GM23248 (cell line): ENCODE results near the gene MAP2. TPM values are rescaled to one million over a fixed set of nuclear protein-coding genes. Genes with fewer than 3 reads are reported as not detected.

Source experiments
- DNase-seq: peaks from one replicate; pipeline ENCODE4 v3.0.0-alpha.2; 2015
- H2AFZ ChIP-seq: fragments of 200-600 bp; sonication (generic); 2 replicates; pipeline ENCODE4 v1.6.1; 2016; ENCODE audit warnings: antibody characterized with exemption
- H3F3A ChIP-seq: fragments of 200-600 bp; sonication (generic); 2 replicates; pipeline ENCODE4 v1.6.1; 2016; ENCODE audit warnings: mild to moderate bottlenecking, antibody characterized with exemption, mixed run types; ENCODE audit not compliant: insufficient read depth
- H3K27ac ChIP-seq: fragments of 200-600 bp; sonication (generic); 2 replicates; pipeline ENCODE4 v1.5.1; 2016; ENCODE audit warnings: mild to moderate bottlenecking
- H3K27me3 ChIP-seq: fragments of 200-600 bp; sonication (generic); replicated peaks from 2 replicates; pipeline ENCODE4 v1.6.1; 2016; ENCODE audit warnings: mild to moderate bottlenecking; ENCODE audit not compliant: insufficient read depth
- H3K36me3 ChIP-seq: fragments of 200-600 bp; sonication (generic); 2 replicates; pipeline ENCODE4 v1.6.1; 2016; ENCODE audit warnings: low read depth, mild to moderate bottlenecking
- H3K4me1 ChIP-seq: fragments of 200-600 bp; sonication (generic); 2 replicates; pipeline ENCODE4 v1.6.1; 2016; ENCODE audit warnings: mild to moderate bottlenecking; ENCODE audit not compliant: insufficient read depth
- H3K4me2 ChIP-seq: fragments of 200-600 bp; sonication (generic); one replicate; pipeline ENCODE4 v1.6.1; 2016; ENCODE audit warnings: mild to moderate bottlenecking; ENCODE audit not compliant: unreplicated experiment
- H3K4me3 ChIP-seq: fragments of 200-600 bp; sonication (generic); 2 replicates; pipeline ENCODE4 v1.5.1; 2016; ENCODE audit warnings: mild to moderate bottlenecking
- H3K79me2 ChIP-seq: fragments of 200-600 bp; sonication (generic); 2 replicates; pipeline ENCODE4 v1.6.1; 2016; ENCODE audit warnings: mild to moderate bottlenecking; ENCODE audit not compliant: insufficient read depth
- H3K9ac ChIP-seq: fragments of 200-600 bp; sonication (generic); 2 replicates; pipeline ENCODE4 v1.6.1; 2016; ENCODE audit warnings: mild to moderate bottlenecking
- H3K9me2 ChIP-seq: fragments of 200-600 bp; sonication (generic); 2 replicates; pipeline ENCODE4 v1.6.1; 2016; ENCODE audit warnings: mixed run types, mild to moderate bottlenecking, moderate library complexity; ENCODE audit not compliant: insufficient read depth
- H3K9me3 ChIP-seq: fragments of 200-600 bp; sonication (generic); one replicate; pipeline ENCODE4 v1.6.1; 2017; ENCODE audit warnings: low read depth
- H4K20me1 ChIP-seq: fragments of 200-600 bp; sonication (generic); 2 replicates; pipeline ENCODE4 v1.6.0; 2016; ENCODE audit not compliant: insufficient read depth
- EZH2 ChIP-seq: fragments of 200-600 bp; sonication (generic); IDR thresholded peaks from 2 replicates; pipeline ENCODE4 v1.6.1; 2018; ENCODE audit warnings: antibody characterized with exemption, mild to moderate bottlenecking; ENCODE audit not compliant: insufficient read depth, poor library complexity, severe bottlenecking
- EZH2phosphoT487 ChIP-seq: fragments of 200-600 bp; sonication (generic); IDR thresholded peaks from 2 replicates; pipeline ENCODE4 v1.6.1; 2018; ENCODE audit warnings: antibody characterized with exemption, moderate library complexity, mild to moderate bottlenecking, low read depth; ENCODE audit not compliant: insufficient read depth
- WGBS, 2 experiments: methylation state at CpG; one replicate each; pipeline ENCODE4 v1.1.6; 2015 to 2017; ENCODE audit warnings: low lambda C conversion rate in 2 of 2, low coverage in 1 of 2; ENCODE audit errors: missing lambda C conversion rate in 2 of 2; 5-methylcytosine and 5-hydroxymethylcytosine counted together
- in situ Hi-C: fragments of 300-500 bp; cut with MboI; formaldehyde crosslinking; loops from 2 replicates; pipeline ENCODE4 v1.15.0; 2020
- polyA plus RNA-seq: library from polyadenylated mRNA; unstranded; fragments of >200 nt; fragmentation: Nextera tagmentation; extraction: Ambion mirVana; gene quantifications from 2 replicates; pipeline ENCODE4 v1.2.1, GENCODE V29; 2016
- total RNA-seq: library from RNA; depleted of rRNA; stranded (reverse); fragments of >200 nt; shearing (Covaris generic); gene quantifications from 2 replicates; pipeline ENCODE4 v1.2.3, GENCODE V29; 2014

Gene MAP2
- total and polyA plus RNA-seq, 2 experiments from 2014 or later = 1.1 to 7.6 TPM

DNA sequence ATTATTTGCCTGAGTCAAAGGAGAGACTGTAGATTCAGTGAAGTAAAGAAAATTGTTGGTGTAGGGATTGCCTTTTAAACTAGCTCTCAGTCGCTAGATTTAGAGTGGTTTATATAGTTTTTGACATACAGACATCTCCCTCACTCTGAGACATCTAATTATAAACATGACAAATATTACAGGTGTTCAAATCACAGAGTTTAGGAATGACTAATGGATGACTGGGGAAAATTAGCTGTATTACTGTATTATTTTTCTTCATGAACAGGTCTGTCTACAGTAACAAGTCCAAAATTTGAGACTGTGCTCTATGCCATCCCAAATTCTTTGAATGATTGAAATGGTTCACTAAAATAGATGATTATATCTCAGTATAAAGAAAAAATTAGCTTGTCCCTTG lies 40.0 kb downstream of the MAP2 start:
- Histone ChIP-seq H3K27me3 (no peaks in the 10 kb centered on the region), H4K20me1 (no peaks in the 10 kb centered on the region), H3K4me2 (no peak overlapping the region), H3K27ac (no peak overlapping the region), H3K9me2 (no peaks in the 10 kb centered on the region), H2AFZ (no peak overlapping the region), H3K9ac (no peak overlapping the region), H3K4me1 (no peaks in the 10 kb centered on the region), H3K36me3 (no peaks in the 10 kb centered on the region), H3F3A (no peaks in the 10 kb centered on the region), H3K9me3 (no peaks in the 10 kb centered on the region), H3K79me2 (no peaks in the 10 kb centered on the region), H3K4me3 (no peak overlapping the region)
- TF ChIP-seq EZH2phosphoT487 (no peak), EZH2 (no peak)
- 65 to 84% methylated on average over 1 of the region's 1 CpG for WGBS, 2 experiments
- DNase-seq = no peak
- in situ Hi-C loops = no loop called here

DNA sequence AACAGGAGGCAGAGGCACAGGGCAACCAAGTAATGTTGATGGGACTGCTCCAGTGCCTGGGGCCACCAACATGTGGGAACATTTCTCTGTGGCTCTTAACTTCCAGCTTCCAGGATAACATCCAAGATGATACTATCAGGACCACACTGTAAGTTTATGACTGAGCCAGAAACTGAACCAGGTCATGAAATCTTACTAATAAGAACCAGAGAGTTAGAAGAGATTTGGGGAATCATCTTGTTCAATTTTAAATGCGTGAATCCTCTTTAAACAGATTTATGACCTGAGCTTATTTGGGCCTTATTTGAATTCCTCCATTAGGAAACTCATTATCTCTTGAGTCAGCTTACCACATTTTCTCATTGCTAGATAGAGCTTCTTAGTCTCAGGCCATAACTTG lies 45.0 kb downstream of the MAP2 start:
- H3K27ac ChIP-seq = no peak overlapping the region
- no peaks in the 10 kb centered on the region for H3K79me2 ChIP-seq
- H2AFZ ChIP-seq = no peak overlapping the region
- no peak overlapping the region for H3K4me3 ChIP-seq
- H4K20me1 ChIP-seq = no peaks in the 10 kb centered on the region
- TF ChIP-seq EZH2phosphoT487 (no peak), EZH2 (no peak)
- H3K36me3 ChIP-seq = no peaks in the 10 kb centered on the region
- H3K4me2 ChIP-seq = no peak overlapping the region
- H3K9ac ChIP-seq = no peak overlapping the region
- peaks cover 24% of the 10 kb centered on the region for H3F3A ChIP-seq
- peaks cover 32% of the 10 kb centered on the region for H3K4me1 ChIP-seq
- H3K27me3 ChIP-seq = no peaks in the 10 kb centered on the region
- no peaks in the 10 kb centered on the region for H3K9me3 ChIP-seq
- in situ Hi-C loops = no loop called here
- no peaks in the 10 kb centered on the region for H3K9me2 ChIP-seq
- DNase-seq = no peak
- WGBS, 2 experiments = 53 to 59% methylated on average over 1 of the region's 1 CpG

DNA sequence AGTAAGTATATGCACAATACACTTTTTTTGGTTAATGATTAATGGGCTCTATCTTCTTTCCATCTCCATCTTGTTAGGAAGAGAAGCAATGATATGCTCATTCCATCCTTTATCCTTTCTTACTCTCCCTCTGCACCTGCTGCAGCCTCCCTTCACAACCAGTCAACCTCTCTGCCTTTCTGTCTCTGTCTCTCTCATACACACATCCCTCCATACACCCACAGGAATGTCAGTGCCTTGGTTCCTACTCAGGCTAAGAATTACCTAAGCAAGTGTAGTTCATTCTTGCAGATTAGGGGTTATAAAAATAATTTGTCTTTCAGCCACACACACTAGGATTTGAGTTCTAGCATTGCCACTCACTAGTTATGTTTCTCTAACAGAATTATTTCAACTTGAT lies 45.6 kb downstream of the MAP2 start:
- in situ Hi-C loops = no loop called here
- no peaks in the 10 kb centered on the region for H3K9me3 ChIP-seq
- H3K4me3 ChIP-seq = no peak overlapping the region
- TF ChIP-seq EZH2 (no peak), EZH2phosphoT487 (no peak)
- H3K79me2 ChIP-seq = no peaks in the 10 kb centered on the region
- no peak overlapping the region for H3K9ac ChIP-seq
- H3F3A ChIP-seq = peaks cover 30% of the 10 kb centered on the region
- no peak for DNase-seq
- H3K4me1 ChIP-seq = peaks cover 38% of the 10 kb centered on the region
- H3K9me2 ChIP-seq = no peaks in the 10 kb centered on the region
- H3K36me3 ChIP-seq = no peaks in the 10 kb centered on the region
- H3K27ac ChIP-seq = no peak overlapping the region
- H3K27me3 ChIP-seq = no peaks in the 10 kb centered on the region
- H2AFZ ChIP-seq = no peak overlapping the region
- no peaks in the 10 kb centered on the region for H4K20me1 ChIP-seq
- H3K4me2 ChIP-seq = no peak overlapping the region

DNA sequence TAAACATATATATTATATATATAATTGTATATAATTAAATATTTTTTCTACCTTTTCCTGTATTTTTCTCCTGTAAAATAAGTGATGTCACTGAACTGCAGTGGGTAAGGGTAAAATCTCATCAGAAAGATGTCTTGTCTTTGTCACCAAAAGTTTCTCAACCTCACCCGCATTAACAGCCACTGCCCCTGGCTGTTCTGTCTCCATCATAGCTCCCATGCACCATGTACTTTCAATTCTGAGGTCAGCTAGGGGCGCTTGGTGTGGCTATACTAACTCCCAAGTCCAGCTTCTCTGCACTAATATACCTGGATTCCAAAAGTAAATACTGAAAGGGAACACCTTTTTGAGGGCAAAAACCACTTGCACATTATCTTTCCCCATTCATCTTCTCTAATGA lies 46.6 kb downstream of the MAP2 start:
- no peaks in the 10 kb centered on the region for H3K9me3 ChIP-seq
- no peaks in the 10 kb centered on the region for H3K79me2 ChIP-seq
- H3K36me3 ChIP-seq = no peaks in the 10 kb centered on the region
- H3F3A ChIP-seq = peaks cover 35% of the 10 kb centered on the region
- 73 to 87% methylated on average over 2 of the region's 2 CpGs for WGBS, 2 experiments
- H3K4me2 ChIP-seq = no peak overlapping the region
- no peaks in the 10 kb centered on the region for H3K27me3 ChIP-seq
- H3K27ac ChIP-seq = no peak overlapping the region
- DNase-seq = no peak
- no peaks in the 10 kb centered on the region for H4K20me1 ChIP-seq
- peaks cover 40% of the 10 kb centered on the region for H3K4me1 ChIP-seq
- H3K4me3 ChIP-seq = no peak overlapping the region
- no peak for TF ChIP-seq EZH2phosphoT487
- TF ChIP-seq EZH2 = no peak
- 0 out of 2 replicates have a peak overlapping the region, but pooled peaks have one; percentile 32 for H2AFZ ChIP-seq
- H3K9ac ChIP-seq = no peak overlapping the region
- no peaks in the 10 kb centered on the region for H3K9me2 ChIP-seq
- in situ Hi-C loops = no loop called here

DNA sequence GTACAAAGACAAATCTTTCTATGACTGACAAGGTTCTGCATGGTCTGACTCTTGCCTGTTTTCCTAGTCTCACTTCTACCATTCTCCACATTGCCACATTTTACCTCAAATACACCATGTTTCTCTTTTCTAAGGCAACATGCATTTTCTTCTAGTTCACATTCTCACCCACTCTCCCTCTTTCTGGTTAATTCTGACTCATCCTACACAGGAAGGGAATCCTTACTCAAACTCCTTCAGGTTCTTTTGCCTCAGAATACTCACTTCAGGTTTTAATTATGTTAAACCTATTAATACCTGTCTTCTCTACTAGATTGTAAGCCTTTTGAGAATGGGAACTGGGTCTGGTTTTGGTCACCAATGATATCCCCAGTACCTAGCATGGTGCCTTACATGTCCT lies 47.2 kb downstream of the MAP2 start:
- no peaks in the 10 kb centered on the region for H3K9me2 ChIP-seq
- H3K4me3 ChIP-seq = no peak overlapping the region
- no peaks in the 10 kb centered on the region for H3K79me2 ChIP-seq
- TF ChIP-seq EZH2phosphoT487 = no peak
- H2AFZ ChIP-seq = peak overlapping the region; percentile 32; the same call in 1 of the 2 replicates
- no peak overlapping the region; the same call in 1 of the 2 replicates for H3K27ac ChIP-seq
- peaks cover 35% of the 10 kb centered on the region for H3F3A ChIP-seq
- H3K27me3 ChIP-seq = no peaks in the 10 kb centered on the region
- H3K4me1 ChIP-seq = peaks cover 40% of the 10 kb centered on the region
- peak overlapping the region; percentile 62 for H3K4me2 ChIP-seq
- in situ Hi-C loops = no loop called here
- H4K20me1 ChIP-seq = no peaks in the 10 kb centered on the region
- no peaks in the 10 kb centered on the region for H3K36me3 ChIP-seq
- no peaks in the 10 kb centered on the region for H3K9me3 ChIP-seq
- DNase-seq = peak; percentile 73
- no peak overlapping the region for H3K9ac ChIP-seq
